HG03442 (cell line): Measurements from ENCODE around the gene BTAF1.

ENCODE experiments used
- ATAC-seq: cut with Tn5 transposase; IDR thresholded peaks from one replicate; pipeline ENCODE4 v1.9.1; 2021; ENCODE audit warnings: mild to moderate bottlenecking, moderate library complexity; ENCODE audit not compliant: unreplicated experiment

The BTAF1 gene

GRCh38 chr10:92042541-92042940 is 119.0 kb downstream of the BTAF1 start:
- ATAC-seq = no peak

- no peak for ATAC-seq
These were observed 122.1 kb downstream of the BTAF1 start for GRCh38 chr10:92045641-92046106.

- no peak for ATAC-seq
These were observed 123.6 kb downstream of the BTAF1 start for GRCh38 chr10:92047215-92047614.

- ATAC-seq = no peak
These were observed 128.5 kb downstream of the BTAF1 start for GRCh38 chr10:92052088-92052487.

- ATAC-seq = no peak
These were observed 129.2 kb downstream of the BTAF1 start for GRCh38 chr10:92052741-92053140.

GRCh38 chr10:92054807-92055206 is 131.2 kb downstream of the BTAF1 start:
- ATAC-seq = no peak

GRCh38 chr10:92062273-92062672 is 138.7 kb downstream of the BTAF1 start:
- no peak for ATAC-seq

GRCh38 chr10:92064506-92064905 is 140.9 kb downstream of the BTAF1 start:
- no peak for ATAC-seq

GRCh38 chr10:92066386-92066785 is 142.8 kb downstream of the BTAF1 start:
- ATAC-seq = no peak

GRCh38 chr10:92068900-92069299 is 145.3 kb downstream of the BTAF1 start:
- ATAC-seq = no peak

GRCh38 chr10:92074126-92074887 is 150.7 kb downstream of the BTAF1 start:
- no peak for ATAC-seq

- no peak for ATAC-seq
These were observed 152.3 kb downstream of the BTAF1 start for GRCh38 chr10:92075829-92076228.

- ATAC-seq = no peak
These were observed 153.2 kb downstream of the BTAF1 start for GRCh38 chr10:92076722-92077121.

GRCh38 chr10:92079003-92079402 is 155.4 kb downstream of the BTAF1 start:
- no peak for ATAC-seq
